HCT116 (cell line): ENCODE measurements around the gene KCNC1. TPM values are rescaled to one million over a fixed set of nuclear protein-coding genes. Genes with fewer than 3 reads are reported as not detected.

ENCODE experiments used
- ATAC-seq: fragments of 200-7000 bp; cut with Tn5 transposase; 2 replicates; pipeline ENCODE4 v1.9.1; 2020; ENCODE audit warnings: mild to moderate bottlenecking, moderate library complexity
- BruUV-seq: library from RNA; stranded (reverse); fragments of 400-500 nt; replicated peaks from 2 replicates; lab custom pipeline; 2021; lab: Mats Ljungman, UMichigan
- CTCF ChIA-PET: fragments of 300-600 bp; sonication (Branson Sonifier 250); formaldehyde crosslinking; loops from one replicate; lab custom pipeline; 2021; ENCODE audit warnings: antibody characterized with exemption; lab: Charles Lee
- POLR2A ChIA-PET: fragments of 300-600, 350-600 bp; sonication (Branson Sonifier 250); formaldehyde crosslinking; loops from one replicate; lab custom pipeline; 2021; ENCODE audit warnings: antibody characterized with exemption; lab: Charles Lee
- RAD21 ChIA-PET, 2 experiments: fragments of 300-600 bp; sonication (Branson Sonifier 250); formaldehyde crosslinking; loops; one replicate each; lab custom pipeline; 2023; ENCODE audit warnings: low total read pairs in 2 of 2; ENCODE audit not compliant: uncharacterized antibody in 2 of 2, unreplicated experiment in 2 of 2, low non-redundant PET in 1 of 2; lab: Charles Lee
- DNase-seq: peaks from one replicate; pipeline ENCODE4 v3.0.0-alpha.2; 2010; ENCODE audit warnings: low read depth, low spot score
- H2AFZ ChIP-seq: fragments of 200-600 bp; shearing (Covaris generic), sonication (generic); 2 replicates; pipeline ENCODE4 v1.6.1; 2017; ENCODE audit warnings: low read depth, mixed run types, mixed read lengths, antibody characterized with exemption, low read length; ENCODE audit not compliant: poor library complexity, severe bottlenecking
- H3K27ac ChIP-seq: 2 replicates; pipeline ENCODE4 v1.5.1; 2012; ENCODE audit warnings: low read depth, low read length
- H3K27me3 ChIP-seq: fragments of 200-600 bp; sonication (generic); 2 replicates; pipeline ENCODE4 v1.6.1; 2016; ENCODE audit warnings: mixed run types, low read length, mixed read lengths; ENCODE audit not compliant: insufficient read depth
- H3K36me3 ChIP-seq, 2 experiments: fragments of 200-500 bp in 1 of 2; fragments of 200-600 bp in 1 of 2; sonication (Bioruptor generic) in 1 of 2; sonication (generic) in 1 of 2; 2 replicates each; pipeline versions ENCODE4 v1.5.1 to v1.6.1; 2014 to 2016; ENCODE audit warnings: low read length in 2 of 2, inconsistent platforms in 1 of 2, mixed read lengths in 1 of 2, mixed run types in 1 of 2; ENCODE audit not compliant: insufficient read depth in 2 of 2, control insufficient read depth in 1 of 2
- H3K4me1 ChIP-seq, 2 experiments: fragments of 200-600 bp in 1 of 2; sonication (generic) in 1 of 2; 2 replicates each; pipeline versions ENCODE4 v1.5.1 to v1.6.1; 2012 to 2017; ENCODE audit warnings: low read length in 2 of 2, inconsistent platforms in 1 of 2, mild to moderate bottlenecking in 1 of 2, mixed read lengths in 1 of 2, mixed run types in 1 of 2, moderate library complexity in 1 of 2; ENCODE audit not compliant: insufficient read depth in 2 of 2, control insufficient read depth in 1 of 2
- H3K4me2 ChIP-seq: fragments of 200-600 bp; sonication (generic); 2 replicates; pipeline ENCODE4 v1.6.1; 2017; ENCODE audit warnings: mixed run types, low read length, mixed read lengths
- H3K4me3 ChIP-seq, 2 experiments: fragments of 200-600 bp in 1 of 2; sonication (generic) in 1 of 2; replicated peaks in 1 of 2; 2 replicates each; pipeline ENCODE4 v1.5.1; 2011 to 2016; ENCODE audit warnings: low read length in 2 of 2, control low read depth in 1 of 2, low read depth in 1 of 2, mild to moderate bottlenecking in 1 of 2, mixed read lengths in 1 of 2, mixed run types in 1 of 2
- H3K79me2 ChIP-seq: fragments of 200-600 bp; sonication (generic); 2 replicates; pipeline ENCODE4 v1.6.1; 2017; ENCODE audit warnings: mild to moderate bottlenecking, mixed run types, low read length, moderate library complexity, mixed read lengths; ENCODE audit not compliant: insufficient read depth
- H3K9ac ChIP-seq: fragments of 200-600 bp; sonication (generic); 2 replicates; pipeline ENCODE4 v1.6.1; 2016; ENCODE audit warnings: low read length, mixed read lengths
- H3K9me2 ChIP-seq: fragments of 200-600 bp; sonication (generic), shearing (Covaris generic); 2 replicates; pipeline ENCODE4 v1.6.1; 2017; ENCODE audit warnings: mixed run types, mild to moderate bottlenecking, moderate library complexity; ENCODE audit not compliant: insufficient read depth
- H3K9me3 ChIP-seq, 2 experiments: fragments of 200-500 bp in 1 of 2; fragments of 200-600 bp in 1 of 2; sonication (Bioruptor generic) in 1 of 2; sonication (generic) in 1 of 2; 2 replicates each; pipeline ENCODE4 v1.6.1; 2014 to 2017; ENCODE audit warnings: low read length in 2 of 2, mixed read lengths in 2 of 2, inconsistent platforms in 1 of 2, low read depth in 1 of 2, mild to moderate bottlenecking in 1 of 2, mixed run types in 1 of 2, moderate library complexity in 1 of 2; ENCODE audit not compliant: control insufficient read depth in 1 of 2, insufficient read depth in 1 of 2
- H4K20me1 ChIP-seq: fragments of 200-600 bp; sonication (generic), shearing (Covaris generic); 2 replicates; pipeline ENCODE4 v1.6.1; 2017; ENCODE audit warnings: mixed run types, mild to moderate bottlenecking, moderate library complexity; ENCODE audit not compliant: insufficient read depth
- ATF3 ChIP-seq: IDR thresholded peaks from 2 replicates; pipeline ENCODE4 v1.6.1; 2012
- CBX3 ChIP-seq: IDR thresholded peaks from 2 replicates; pipeline ENCODE4 v1.6.1; 2012; ENCODE audit warnings: low read depth
- CEBPB ChIP-seq: IDR thresholded peaks from 2 replicates; pipeline ENCODE4 v1.6.1; 2012; ENCODE audit warnings: low read depth
- CTCF ChIP-seq, 3 experiments: fragments of 200-600 bp in 1 of 3; sonication (generic) in 1 of 3; IDR thresholded peaks in 2 of 3; conservative IDR thresholded peaks in 1 of 3; 2 replicates each; pipeline ENCODE4 v1.5.1; 2012 to 2017; ENCODE audit warnings: low read depth in 2 of 3, low read length in 2 of 3, antibody characterized with exemption in 1 of 3, borderline replicate concordance in 1 of 3, control low read depth in 1 of 3, mild to moderate bottlenecking in 1 of 3, mixed read lengths in 1 of 3, mixed run types in 1 of 3, moderate library complexity in 1 of 3; ENCODE audit not compliant: insufficient read depth in 1 of 3
- EGR1 ChIP-seq: IDR thresholded peaks from 2 replicates; pipeline ENCODE4 v1.6.1; 2012; ENCODE audit warnings: low read depth
- POLR2A ChIP-seq: IDR thresholded peaks from 2 replicates; pipeline ENCODE4 v1.7.0; 2011; ENCODE audit warnings: borderline replicate concordance; ENCODE audit not compliant: insufficient read depth, insufficient read length; ENCODE audit errors: extremely low read depth
- POLR2AphosphoS5 ChIP-seq: IDR thresholded peaks from 2 replicates; pipeline ENCODE4 v1.6.1; 2011; ENCODE audit warnings: mild to moderate bottlenecking, low read depth, low read length, moderate library complexity
- SIN3A ChIP-seq: IDR thresholded peaks from 2 replicates; pipeline ENCODE4 v1.6.1; 2012; ENCODE audit warnings: low read depth
- SP1 ChIP-seq: IDR thresholded peaks from 2 replicates; pipeline ENCODE4 v1.6.1; 2012; ENCODE audit warnings: low read depth
- SRF ChIP-seq: IDR thresholded peaks from 2 replicates; pipeline ENCODE4 v1.6.1; 2012; ENCODE audit warnings: low read depth
- TCF7L2 ChIP-seq: IDR thresholded peaks from 2 replicates; pipeline ENCODE4 v1.7.0; 2011; ENCODE audit warnings: borderline replicate concordance, inconsistent platforms; ENCODE audit not compliant: insufficient read depth, insufficient read length; ENCODE audit errors: extremely low read depth
- intact Hi-C: fragments of 100-400 bp; cut with micrococcal nuclease; formaldehyde crosslinking; loops from 2 replicates; pipeline ENCODE4 v1.10.0; 2022
- total RNA-seq: library from RNA; stranded (reverse); gene quantifications from one replicate; pipeline ENCODE4 v1.2.1, GENCODE V29; 2021; ENCODE audit not compliant: unreplicated experiment

KCNC1 gene
- total RNA-seq, 1 experiment from 2014 or later, result 0.12 TPM

GRCh38 chr11:17725174-17725573 lies 9.4 kb upstream of the KCNC1 start:
- ATAC-seq, result no peak
- POLR2A ChIA-PET, result no interaction called here
- intact Hi-C loops, result no loop called here
- CTCF ChIA-PET, result no interaction called here
- H4K20me1 ChIP-seq, result no peaks in the 10 kb centered on the region
- H3K27me3 ChIP-seq, result 0 out of 2 replicates have a peak, but pooled peaks cover 5% of the 10 kb centered on the region
- no peaks in the 10 kb centered on the region for H3K79me2 ChIP-seq
- TF ChIP-seq SRF, result no peak
- no peak for TF ChIP-seq SIN3A
- TF ChIP-seq EGR1, result no peak
- no peak for TF ChIP-seq POLR2AphosphoS5
- TF ChIP-seq ATF3, result no peak
- TF ChIP-seq TCF7L2, result no peak
- no peak for TF ChIP-seq CTCF (IDR thresholded peaks at IDR 0.05 in 2 of 3, conservative IDR thresholded peaks at IDR 0.05 in 1 of 3; ENCODE audit: borderline replicate concordance in 1 of 3, insufficient read depth in 1 of 3, low read depth in 2 of 3, low read length in 2 of 3)
- TF ChIP-seq CEBPB, result no peak
- no peak for TF ChIP-seq SP1
- TF ChIP-seq POLR2A, result no peak
- TF ChIP-seq CBX3, result no peak
- TF ChIP-seq, all 23 proteins: peak for 0
- Histone ChIP-seq H3K4me1 (peaks cover 2 to 10% of the 10 kb centered on the region in 2 experiments; a peak in 3 of 4 replicates), H3K9me2 (no peaks in the 10 kb centered on the region), H2AFZ (no peak overlapping the region), H3K36me3 (no peaks in the 10 kb centered on the region), H3K27ac (no peak overlapping the region), H3K9ac (no peak overlapping the region), H3K4me3 (no peak overlapping the region), H3K4me2 (no peak overlapping the region), H3K9me3 (no peaks in the 10 kb centered on the region)
- RAD21 ChIA-PET, result no interaction called here
- no peak for DNase-seq
- BruUV-seq, result no TSS peak
